HepG2 (cell line): ENCODE data around the gene CXCR2. TPM values are rescaled to one million over a fixed set of nuclear protein-coding genes. Genes with fewer than 3 reads are reported as not detected.

Experiments used
- ATAC-seq: fragments of 200-7000 bp; cut with Tn5 transposase; 3 replicates; pipeline ENCODE4 v1.9.1; 2020; ENCODE audit warnings: mild to moderate bottlenecking, moderate library complexity
- BruUV-seq: library from RNA; stranded (reverse); fragments of 400-500 nt; replicated peaks from 2 replicates; lab custom pipeline; 2021; lab: Mats Ljungman, UMichigan
- CTCF ChIA-PET: fragments of 300-600 bp; formaldehyde crosslinking; extraction: SDS; loops from one replicate; lab custom pipeline; 2021; ENCODE audit warnings: low total read pairs, inconsistent platforms, low intra/inter-chr PET ratio; lab: Yijun Ruan, JAX
- POLR2A ChIA-PET: fragments of 350-600 bp; sonication (Branson Sonifier 250); formaldehyde crosslinking; loops from one replicate; lab custom pipeline; 2020; ENCODE audit warnings: antibody characterized with exemption, inconsistent platforms; lab: Yijun Ruan, JAX
- DNase-seq: peaks from one replicate; pipeline ENCODE4 v3.0.0-alpha.2; 2015; ENCODE audit warnings: low spot score
- FAIRE-seq: peaks from 3 replicates; lab custom pipeline; 2011; peaks lifted over from hg19 to GRCh38; lab: Jason Lieb, UNC
- H2AFZ ChIP-seq: one replicate; pipeline ENCODE4 v1.6.1; 2011; ENCODE audit warnings: low read length, inconsistent platforms
- H3K27ac ChIP-seq: fragments of 300-600 bp; 3 replicates; pipeline ENCODE4 v1.8.0; 2011; ENCODE audit warnings: mixed run types, mild to moderate bottlenecking, mixed read lengths, low read length, inconsistent platforms; ENCODE audit not compliant: insufficient read depth; ENCODE audit errors: extremely low read length
- H3K27me3 ChIP-seq, 2 experiments: fragments of 200-600 bp in 1 of 2; 2 replicates in 1 of 2; 3 replicates in 1 of 2; pipeline versions ENCODE4 v1.6.0 to v1.8.0; 2011; ENCODE audit warnings: low read length in 2 of 2, mild to moderate bottlenecking in 2 of 2, moderate library complexity in 2 of 2, inconsistent platforms in 1 of 2; ENCODE audit not compliant: insufficient read depth in 2 of 2, control insufficient read depth in 1 of 2
- H3K36me3 ChIP-seq, 2 experiments: fragments of 200-600 bp in 1 of 2; replicated peaks in 1 of 2; 2 replicates in 1 of 2; 3 replicates in 1 of 2; pipeline versions ENCODE4 v1.5.1 to v1.8.0; 2011; ENCODE audit warnings: low read length in 2 of 2, inconsistent platforms in 1 of 2; ENCODE audit not compliant: insufficient read depth in 2 of 2, control insufficient read depth in 1 of 2
- H3K4me1 ChIP-seq: 2 replicates; pipeline ENCODE4 v1.5.1; 2012; ENCODE audit warnings: low read length, inconsistent platforms; ENCODE audit not compliant: insufficient read depth
- H3K4me2 ChIP-seq: 2 replicates; pipeline ENCODE4 v1.6.0; 2011; ENCODE audit warnings: low read depth, low read length, inconsistent platforms
- H3K4me3 ChIP-seq, 3 experiments: fragments of 200-600 bp in 1 of 3; sonication (generic), shearing (Covaris generic) in 1 of 3; replicated peaks in 1 of 3; 2 replicates each; pipeline ENCODE4 v1.5.1; 2011 to 2016; ENCODE audit warnings: low read length in 3 of 3, inconsistent platforms in 2 of 3, low read depth in 2 of 3, mild to moderate bottlenecking in 2 of 3, control low read depth in 1 of 3, mixed read lengths in 1 of 3; ENCODE audit not compliant: insufficient read depth in 1 of 3
- H3K79me2 ChIP-seq: one replicate; pipeline ENCODE4 v1.6.1; 2011; ENCODE audit warnings: low read length, inconsistent platforms; ENCODE audit not compliant: insufficient read depth
- H3K9ac ChIP-seq: 2 replicates; pipeline ENCODE4 v1.6.0; 2011; ENCODE audit warnings: mild to moderate bottlenecking, low read depth, low read length, inconsistent platforms; ENCODE audit not compliant: insufficient read depth
- H3K9me3 ChIP-seq: 2 replicates; pipeline ENCODE4 v1.5.1; 2012; ENCODE audit warnings: mild to moderate bottlenecking, low read length
- H4K20me1 ChIP-seq: 2 replicates; pipeline ENCODE4 v1.6.0; 2011; ENCODE audit warnings: inconsistent platforms, mild to moderate bottlenecking, low read length, moderate library complexity; ENCODE audit not compliant: insufficient read depth
- ATF1 ChIP-seq: IDR thresholded peaks from 2 replicates; pipeline ENCODE4 v1.6.1; 2016; ENCODE audit warnings: mild to moderate bottlenecking, control low read depth
- CEBPB ChIP-seq: IDR thresholded peaks from 2 replicates; pipeline ENCODE4 v1.6.1; 2011; ENCODE audit warnings: low read depth, low read length, improper control_type of control experiment, borderline replicate concordance
- FOXO1 ChIP-seq: sonication (generic); formaldehyde crosslinking; IDR thresholded peaks from 2 replicates; pipeline ENCODE4 v1.4.0; 2020; ENCODE audit warnings: missing genetic modification reagents
- FOXP1 ChIP-seq, 2 experiments: fragments of 450-650 bp in 1 of 2; IDR thresholded peaks; 2 replicates each; pipeline ENCODE4 v1.6.1; 2017 to 2018; ENCODE audit warnings: antibody characterized with exemption in 1 of 2
- GABPB1 ChIP-seq: IDR thresholded peaks from 2 replicates; pipeline ENCODE4 v1.6.1; 2016; ENCODE audit warnings: mild to moderate bottlenecking, missing genetic modification reagents, moderate library complexity, missing compliant biosample characterization
- HMG20A ChIP-seq: IDR thresholded peaks from 2 replicates; pipeline ENCODE4 v1.6.1; 2016; ENCODE audit warnings: borderline replicate concordance
- HOXA7 ChIP-seq: sonication (generic); formaldehyde crosslinking; IDR thresholded peaks from 2 replicates; pipeline ENCODE4 v1.8.1; 2022; ENCODE audit warnings: mild to moderate bottlenecking, missing genetic modification reagents, moderate library complexity
- KLF16 ChIP-seq, 2 experiments: sonication (generic) in 1 of 2; formaldehyde crosslinking in 1 of 2; IDR thresholded peaks; 2 replicates each; pipeline versions ENCODE4 v1.6.1 to v1.8.0; 2016 to 2023; ENCODE audit warnings: missing genetic modification reagents in 2 of 2, missing compliant biosample characterization in 1 of 2
- LCORL ChIP-seq, 2 experiments: fragments of 450-650 bp in 1 of 2; sonication (generic) in 1 of 2; formaldehyde crosslinking in 1 of 2; IDR thresholded peaks; 2 replicates each; pipeline versions ENCODE4 v1.5.0 to v1.6.1; 2017 to 2020; ENCODE audit warnings: antibody characterized with exemption in 1 of 2, missing genetic modification reagents in 1 of 2
- PHF21A ChIP-seq: sonication (generic); formaldehyde crosslinking; IDR thresholded peaks from 2 replicates; pipeline ENCODE4 v1.5.0; 2020; ENCODE audit warnings: mild to moderate bottlenecking, missing genetic modification reagents
- RXRA ChIP-seq: sonication (generic); formaldehyde crosslinking; IDR thresholded peaks from 2 replicates; pipeline ENCODE4 v1.5.1; 2020; ENCODE audit warnings: missing genetic modification reagents
- SMAD3 ChIP-seq: sonication (generic); formaldehyde crosslinking; IDR thresholded peaks from 2 replicates; pipeline ENCODE4 v1.4.0; 2020; ENCODE audit warnings: missing genetic modification reagents
- SNRNP70 ChIP-seq: fragments of 200-400 bp; formaldehyde crosslinking; IDR thresholded peaks from 2 replicates; pipeline ENCODE4 v1.6.1; 2017; ENCODE audit warnings: mild to moderate bottlenecking, low read depth, low read length, moderate library complexity
- THAP11 ChIP-seq: IDR thresholded peaks from 2 replicates; pipeline ENCODE4 v1.6.1; 2016; ENCODE audit warnings: missing biosample characterization, missing genetic modification reagents
- ZNF331 ChIP-seq: sonication (generic); formaldehyde crosslinking; IDR thresholded peaks from 2 replicates; pipeline ENCODE4 v1.4.0; 2020; ENCODE audit warnings: missing genetic modification reagents
- WGBS: methylation state at CpG from one replicate; pipeline ENCODE4 v1.1.6; 2017; ENCODE audit warnings: low lambda C conversion rate; 5-methylcytosine and 5-hydroxymethylcytosine counted together
- in situ Hi-C: cut with HindIII; loops from 2 replicates; pipeline ENCODE4 v1.10.0; 2017; ENCODE audit warnings: low pct_unique_long_range_greater_than_20kb; ENCODE audit not compliant: extremely low pct_ligation_motif_present
- intact Hi-C: fragments of 100-400 bp; cut with micrococcal nuclease; formaldehyde crosslinking; loops from one replicate; pipeline ENCODE4 v1.10.0; 2022; ENCODE audit not compliant: unreplicated experiment
- polyA plus RNA-seq, 8 experiments: library from polyadenylated mRNA; depleted of rRNA in 3 of 8; stranded (reverse) in 7 of 8; unstranded in 1 of 8; fragments of >200 nt; fragmentation: Illumina TruSeq in 4 of 8; extraction: Trizol in 4 of 8; gene quantifications; 2 replicates each; pipeline versions ENCODE4 v1.2.1 to v1.2.3, GENCODE V29; 2011 to 2016; ENCODE audit warnings: low read depth in 4 of 8, missing spikeins in 1 of 8, mixed read lengths in 1 of 8; ENCODE audit not compliant: insufficient read depth in 1 of 8
- total RNA-seq, 5 experiments: library from RNA; depleted of rRNA; stranded (reverse); fragments of >200 nt; fragmentation: Illumina TruSeq; extraction: Trizol; gene quantifications; 2 replicates each; pipeline ENCODE4 v1.2.3, GENCODE V29; 2016; ENCODE audit warnings: low read depth in 1 of 5
- TF ChIP-seq, protein P1 (sequence below): sonication (generic); formaldehyde crosslinking; IDR thresholded peaks from 2 replicates; pipeline ENCODE4 v1.5.1; 2020; ENCODE audit warnings: mild to moderate bottlenecking, moderate library complexity, missing genetic modification reagents
- TF ChIP-seq, protein P2 (sequence below): sonication (generic); formaldehyde crosslinking; IDR thresholded peaks from 2 replicates; pipeline ENCODE4 v1.4.0; 2020; ENCODE audit warnings: missing genetic modification reagents, borderline replicate concordance

Gene CXCR2
- total and polyA plus RNA-seq, 2 of the 13 experiments (the other 11 are each of a cell fraction or from before 2014, with no cell fraction given) = not detected

DNA sequence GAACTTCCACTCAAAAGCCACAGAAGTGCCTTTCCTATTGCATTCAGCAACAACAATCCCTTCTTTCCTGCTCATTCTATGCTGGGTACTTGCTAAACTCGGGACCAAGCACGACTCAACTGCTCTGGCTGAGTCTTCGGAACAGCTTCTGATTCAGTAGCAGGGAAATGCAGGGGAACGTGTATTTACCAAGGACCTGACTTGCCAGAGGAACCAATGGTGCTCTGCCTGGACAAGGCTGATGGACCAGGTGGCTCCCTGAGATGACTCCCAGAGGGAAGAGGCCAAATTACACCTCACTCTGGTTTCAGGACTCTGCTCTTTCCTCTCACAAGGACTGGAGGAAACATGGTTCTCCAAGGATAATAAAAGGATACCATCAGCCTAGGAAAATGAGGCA is 12.2 kb downstream of the CXCR2 start:
- H3K27me3 ChIP-seq = peaks cover 2 to 52% of the 10 kb centered on the region in 2 experiments; a peak in 4 of 5 replicates
- FAIRE-seq (no peak), DNase-seq (no peak), ATAC-seq (no peak)
- H3K4me1 ChIP-seq = no peaks in the 10 kb centered on the region
- H3K9me3 ChIP-seq = no peaks in the 10 kb centered on the region
- BruUV-seq = no TSS peak
- intact Hi-C loops = no loop called here
- CTCF ChIA-PET = no interaction called here
- no peak overlapping the region for H3K27ac ChIP-seq
- H4K20me1 ChIP-seq = no peaks in the 10 kb centered on the region
- in situ Hi-C loops = no loop called here
- H3K4me2 ChIP-seq = no peak overlapping the region
- no peak overlapping the region for H2AFZ ChIP-seq
- TF ChIP-seq SNRNP70 (no peak), RXRA (CRISPR knock-in tag) (no peak)
- TF ChIP-seq, all 625 proteins: peak for 0
- POLR2A ChIA-PET = no interaction called here
- Histone ChIP-seq H3K4me3 (no peak overlapping the region), H3K9ac (no peak overlapping the region), H3K79me2 (no peaks in the 10 kb centered on the region), H3K36me3 (no peaks in the 10 kb centered on the region)
- 5% methylated on average over 4 of the region's 4 CpGs for WGBS

DNA sequence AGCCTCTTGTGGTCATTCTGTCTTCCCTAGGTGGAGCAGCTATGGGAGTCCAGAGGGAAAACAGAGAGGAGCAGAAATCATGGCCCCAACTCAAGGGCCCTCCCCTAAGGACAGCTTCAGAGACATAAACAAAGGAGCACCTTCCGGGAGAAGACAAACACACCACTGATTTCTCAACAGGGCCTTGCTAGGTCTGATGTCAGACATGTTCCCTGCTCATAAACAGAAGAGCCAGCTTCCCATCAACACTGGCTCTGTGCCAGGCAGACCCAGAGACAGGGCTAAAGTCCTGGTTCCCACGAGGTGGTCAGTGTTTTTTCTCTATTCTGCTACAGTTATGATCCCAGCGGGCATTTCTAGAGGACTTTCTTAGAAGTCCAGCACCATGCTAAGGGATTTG is 19.3 kb downstream of the CXCR2 start:
- in situ Hi-C loops = no loop called here
- Histone ChIP-seq H3K9ac (no peak overlapping the region), H3K27ac (no peak overlapping the region), H3K9me3 (no peaks in the 10 kb centered on the region), H3K4me2 (peak overlapping the region; percentile 1; the same call in 1 of the 2 replicates), H2AFZ (no peak overlapping the region), H3K4me1 (peaks cover 10% of the 10 kb centered on the region), H3K36me3 (no peaks in the 10 kb centered on the region), H4K20me1 (no peaks in the 10 kb centered on the region), H3K4me3 (no peak overlapping the region), H3K79me2 (no peaks in the 10 kb centered on the region), H3K27me3 (peaks cover 0 to 12% of the 10 kb centered on the region in 2 experiments; a peak in 3 of 5 replicates)
- CTCF ChIA-PET = no interaction called here
- no TSS peak for BruUV-seq
- POLR2A ChIA-PET = no interaction called here
- peak; percentile 70 for ATAC-seq
- DNase-seq = peak; percentile 69
- intact Hi-C loops = no loop called here
- 0% methylated on average over 3 of the region's 3 CpGs for WGBS
- no peak for FAIRE-seq
- TF ChIP-seq HOXA7 = no peak
- 0 out of 2 replicates have a peak, but pooled peaks have one; percentile 26 for TF ChIP-seq PHF21A (CRISPR knock-in tag)
- TF ChIP-seq FOXP1 (IDR thresholded peaks at IDR 0.05) = no peak
- TF ChIP-seq FOXP1 (CRISPR knock-in tag; IDR thresholded peaks at IDR 0.05) = peak; percentile 46; the same call in 1 of the 2 replicates
- no peak for TF ChIP-seq ATF1
- TF ChIP-seq ZNF331 (CRISPR knock-in tag) = peak; percentile 23; the same call in 1 of the 2 replicates
- TF ChIP-seq, protein P1, sequence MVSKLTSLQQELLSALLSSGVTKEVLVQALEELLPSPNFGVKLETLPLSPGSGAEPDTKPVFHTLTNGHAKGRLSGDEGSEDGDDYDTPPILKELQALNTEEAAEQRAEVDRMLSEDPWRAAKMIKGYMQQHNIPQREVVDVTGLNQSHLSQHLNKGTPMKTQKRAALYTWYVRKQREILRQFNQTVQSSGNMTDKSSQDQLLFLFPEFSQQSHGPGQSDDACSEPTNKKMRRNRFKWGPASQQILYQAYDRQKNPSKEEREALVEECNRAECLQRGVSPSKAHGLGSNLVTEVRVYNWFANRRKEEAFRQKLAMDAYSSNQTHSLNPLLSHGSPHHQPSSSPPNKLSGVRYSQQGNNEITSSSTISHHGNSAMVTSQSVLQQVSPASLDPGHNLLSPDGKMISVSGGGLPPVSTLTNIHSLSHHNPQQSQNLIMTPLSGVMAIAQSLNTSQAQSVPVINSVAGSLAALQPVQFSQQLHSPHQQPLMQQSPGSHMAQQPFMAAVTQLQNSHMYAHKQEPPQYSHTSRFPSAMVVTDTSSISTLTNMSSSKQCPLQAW = 0 out of 2 replicates have a peak, but pooled peaks have one; percentile 27
- TF ChIP-seq, protein P2, sequence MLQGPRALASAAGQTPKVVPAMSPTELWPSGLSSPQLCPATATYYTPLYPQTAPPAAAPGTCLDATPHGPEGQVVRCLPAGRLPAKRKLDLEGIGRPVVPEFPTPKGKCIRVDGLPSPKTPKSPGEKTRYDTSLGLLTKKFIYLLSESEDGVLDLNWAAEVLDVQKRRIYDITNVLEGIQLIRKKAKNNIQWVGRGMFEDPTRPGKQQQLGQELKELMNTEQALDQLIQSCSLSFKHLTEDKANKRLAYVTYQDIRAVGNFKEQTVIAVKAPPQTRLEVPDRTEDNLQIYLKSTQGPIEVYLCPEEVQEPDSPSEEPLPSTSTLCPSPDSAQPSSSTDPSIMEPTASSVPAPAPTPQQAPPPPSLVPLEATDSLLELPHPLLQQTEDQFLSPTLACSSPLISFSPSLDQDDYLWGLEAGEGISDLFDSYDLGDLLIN = no peak
- peak; percentile 38; the same call in 1 of the 2 replicates for TF ChIP-seq CEBPB
- TF ChIP-seq FOXO1 (CRISPR knock-in tag) = peak; percentile 50; the same call in 1 of the 2 replicates
- peak; percentile 50 for TF ChIP-seq THAP11 (CRISPR knock-in tag)
- peak; percentile 68; the same call in 1 of the 2 replicates for TF ChIP-seq LCORL (IDR thresholded peaks at IDR 0.05)
- no peak for TF ChIP-seq LCORL (CRISPR knock-in tag; IDR thresholded peaks at IDR 0.05)
- peak; percentile 45; the same call in 1 of the 2 replicates for TF ChIP-seq HMG20A
- TF ChIP-seq SMAD3 = 0 out of 2 replicates have a peak, but pooled peaks have one; percentile 45
- peak in 1 of 2 experiments; percentile 43; a peak in 1 of 4 replicates for TF ChIP-seq KLF16 (CRISPR knock-in tag; IDR thresholded peaks at IDR 0.05)
- TF ChIP-seq GABPB1 (CRISPR knock-in tag) = peak; percentile 33; the same call in 1 of the 2 replicates
